SK-N-SH (cell line): ENCODE results near the gene LSM10. TPM values are rescaled to one million over a fixed set of nuclear protein-coding genes. Genes with fewer than 3 reads are reported as not detected.

Source experiments
- CTCF ChIA-PET: fragments of 300-600, 350-600 bp; formaldehyde crosslinking; extraction: SDS; loops from one replicate; lab custom pipeline; 2021; lab: Yijun Ruan, JAX
- POLR2A ChIA-PET: fragments of 350-600 bp; sonication (Branson Sonifier 250); formaldehyde crosslinking; extraction: SDS; loops from one replicate; lab custom pipeline; 2020; ENCODE audit warnings: antibody characterized with exemption, inconsistent platforms; lab: Yijun Ruan, JAX
- DNase-seq: peaks from one replicate; pipeline ENCODE4 v3.0.0; 2012
- H2AFZ ChIP-seq: fragments of 200-600 bp; sonication (generic); 2 replicates; pipeline ENCODE4 v1.8.1; 2016; ENCODE audit warnings: antibody characterized with exemption, mild to moderate bottlenecking, low read depth
- H3F3A ChIP-seq: fragments of 200-600 bp; sonication (generic); replicated peaks from 2 replicates; pipeline ENCODE3; 2016; ENCODE audit warnings: antibody characterized with exemption, mild to moderate bottlenecking; ENCODE audit not compliant: insufficient read depth
- H3K27ac ChIP-seq, 2 experiments: fragments of 200-500 bp in 1 of 2; fragments of 200-600 bp in 1 of 2; sonication (Bioruptor generic) in 1 of 2; sonication (generic), shearing (Covaris generic) in 1 of 2; 2 replicates each; pipeline versions ENCODE4 v1.5.1 to v1.6.1; 2014 to 2016; ENCODE audit warnings: low read depth in 2 of 2, inconsistent platforms in 1 of 2, low read length in 1 of 2, mild to moderate bottlenecking in 1 of 2, mixed read lengths in 1 of 2
- H3K27me3 ChIP-seq: fragments of 200-600 bp; sonication (generic), shearing (Covaris generic); 2 replicates; pipeline ENCODE4 v1.6.1; 2016; ENCODE audit warnings: mixed run types; ENCODE audit not compliant: insufficient read depth
- H3K36me3 ChIP-seq, 2 experiments: fragments of 200-500 bp in 1 of 2; fragments of 200-600 bp in 1 of 2; sonication (Bioruptor generic) in 1 of 2; sonication (generic) in 1 of 2; replicated peaks in 1 of 2; 2 replicates each; pipeline versions ENCODE3 to v1.5.1; 2014 to 2016; ENCODE audit warnings: low read length in 1 of 2, mild to moderate bottlenecking in 1 of 2; ENCODE audit not compliant: insufficient read depth in 2 of 2, control insufficient read depth in 1 of 2
- H3K4me1 ChIP-seq, 2 experiments: fragments of 200-500 bp in 1 of 2; fragments of 200-600 bp in 1 of 2; sonication (Bioruptor generic) in 1 of 2; sonication (generic), shearing (Covaris generic) in 1 of 2; 2 replicates each; pipeline versions ENCODE4 v1.5.1 to v1.6.1; 2014 to 2016; ENCODE audit warnings: low read depth in 1 of 2, low read length in 1 of 2, mixed run types in 1 of 2; ENCODE audit not compliant: insufficient read depth in 2 of 2, control insufficient read depth in 1 of 2
- H3K4me2 ChIP-seq: fragments of 200-600 bp; sonication (generic), shearing (Covaris generic); 2 replicates; pipeline ENCODE4 v1.6.1; 2017; ENCODE audit warnings: mixed run types
- H3K4me3 ChIP-seq, 2 experiments: fragments of 200-500 bp in 1 of 2; fragments of 200-600 bp in 1 of 2; sonication (Bioruptor generic) in 1 of 2; sonication (generic), shearing (Covaris generic) in 1 of 2; 2 replicates each; pipeline versions ENCODE4 v1.5.1 to v1.8.1; 2014 to 2016; ENCODE audit warnings: low read depth in 2 of 2, inconsistent platforms in 1 of 2, low read length in 1 of 2, mild to moderate bottlenecking in 1 of 2, mixed read lengths in 1 of 2, moderate library complexity in 1 of 2
- H3K79me2 ChIP-seq: fragments of 200-600 bp; sonication (generic); 2 replicates; pipeline ENCODE4 v1.8.1; 2017; ENCODE audit warnings: mild to moderate bottlenecking; ENCODE audit not compliant: insufficient read depth
- H3K9ac ChIP-seq: fragments of 200-600 bp; sonication (generic); 2 replicates; pipeline ENCODE4 v1.6.1; 2017; ENCODE audit warnings: mixed run types
- H3K9me2 ChIP-seq: fragments of 200-600 bp; sonication (generic); 2 replicates; pipeline ENCODE4 v1.6.1; 2017; ENCODE audit warnings: mixed run types
- H3K9me3 ChIP-seq: fragments of 200-600 bp; sonication (generic); 2 replicates; pipeline ENCODE4 v1.6.1; 2017; ENCODE audit warnings: mixed run types, mild to moderate bottlenecking, moderate library complexity
- H4K20me1 ChIP-seq: fragments of 200-600 bp; sonication (generic); 2 replicates; pipeline ENCODE4 v1.6.1; 2017; ENCODE audit warnings: mild to moderate bottlenecking, mixed run types; ENCODE audit not compliant: insufficient read depth
- EP300 ChIP-seq, 2 experiments: IDR thresholded peaks; 2 replicates each; pipeline versions ENCODE4 v1.4.0 to v1.6.1; 2012; ENCODE audit warnings: borderline replicate concordance in 1 of 2, low read depth in 1 of 2, low read length in 1 of 2
- EZH2phosphoT487 ChIP-seq: fragments of 200-600 bp; sonication (generic); IDR thresholded peaks from 2 replicates; pipeline ENCODE4 v1.6.1; 2017; ENCODE audit warnings: low read depth, mixed run types, mild to moderate bottlenecking, antibody characterized with exemption, moderate library complexity, borderline replicate concordance
- FOXJ3 ChIP-seq: sonication (generic); formaldehyde crosslinking; IDR thresholded peaks from 2 replicates; pipeline ENCODE4 v1.5.1; 2020; ENCODE audit warnings: mild to moderate bottlenecking, missing genetic modification reagents
- JUND ChIP-seq: IDR thresholded peaks from 2 replicates; pipeline ENCODE4 v1.4.0; 2012
- MXI1 ChIP-seq: IDR thresholded peaks from 2 replicates; pipeline ENCODE4 v1.6.1; 2012; ENCODE audit warnings: mild to moderate bottlenecking, low read depth, low read length, improper control_type of control experiment
- RAD21 ChIP-seq: IDR thresholded peaks from 2 replicates; pipeline ENCODE4 v1.6.1; 2012; ENCODE audit warnings: mild to moderate bottlenecking, low read length
- RCOR1 ChIP-seq: fragments of 150-350 bp; IDR thresholded peaks from 2 replicates; pipeline ENCODE4 v1.6.1; 2017; ENCODE audit warnings: antibody characterized with exemption, low read length
- SIN3A ChIP-seq: IDR thresholded peaks from 2 replicates; pipeline ENCODE4 v1.6.1; 2012; ENCODE audit warnings: low read depth, mild to moderate bottlenecking, low read length, moderate library complexity, borderline replicate concordance
- WGBS: methylation state at CpG from one replicate; pipeline ENCODE4 v1.1.6; 2017; ENCODE audit warnings: low lambda C conversion rate; 5-methylcytosine and 5-hydroxymethylcytosine counted together
- polyA plus RNA-seq, 3 experiments: library from polyadenylated mRNA; depleted of rRNA; stranded (reverse); fragments of >200 nt; gene quantifications; 2 replicates each; pipeline ENCODE4 v1.2.3, GENCODE V29; 2012
- TF ChIP-seq, protein P1 (sequence below): IDR thresholded peaks from 2 replicates; pipeline ENCODE4 v1.4.0; 2012; ENCODE audit warnings: low read depth, borderline replicate concordance
- TF ChIP-seq, protein P2 (sequence below): IDR thresholded peaks from 2 replicates; pipeline ENCODE4 v1.6.1; 2012; ENCODE audit warnings: mild to moderate bottlenecking, low read depth, low read length, moderate library complexity
- TF ChIP-seq, protein P3 (sequence below): fragments of 150-350 bp; IDR thresholded peaks from 2 replicates; pipeline ENCODE4 v1.6.1; 2016; ENCODE audit warnings: mild to moderate bottlenecking, low read depth, low read length
- TF ChIP-seq, protein P4 (sequence below): IDR thresholded peaks from 2 replicates; pipeline ENCODE4; 2012

Gene LSM10
- polyA plus RNA-seq, 1 of the 3 experiments (the other 2 are of a cell fraction) = 96.8 TPM

DNA sequence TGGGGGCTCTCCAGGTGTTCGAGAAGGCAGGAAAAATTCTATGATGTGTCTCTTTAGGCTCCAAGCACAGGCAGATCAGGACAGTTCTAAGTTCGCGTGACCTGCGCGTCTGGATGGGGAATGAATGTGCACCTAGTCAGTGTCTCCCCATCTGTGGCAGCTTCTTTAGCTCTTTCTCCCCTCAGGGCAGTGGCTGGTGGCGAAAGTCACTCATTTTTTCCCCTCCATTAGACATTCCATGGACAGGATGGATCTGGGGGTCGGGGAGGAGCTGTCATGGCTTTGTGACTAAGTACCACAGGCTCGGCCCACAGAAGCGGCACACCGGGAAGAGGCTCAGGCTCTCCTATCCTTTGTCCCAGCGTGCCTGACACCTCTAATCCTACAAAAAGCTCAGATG is 43.2 kb downstream of the LSM10 start:
- CTCF ChIA-PET = interaction anchor here (1.7 to 5.1 kb wide), 3 partner anchors 12 to 65 kb away, joined by 6 to 41 read pairs (median 14); no protein-coding TSS in a partner anchor
- Histone ChIP-seq H3K27me3 (no peaks in the 10 kb centered on the region), H3K27ac (peak overlapping the region in 1 of 2 experiments; percentile 100; a peak in 1 of 4 replicates), H3K36me3 (peaks cover 25 to 41% of the 10 kb centered on the region in 2 experiments), H3K9me3 (no peaks in the 10 kb centered on the region), H3K4me1 (peaks cover 32 to 40% of the 10 kb centered on the region in 2 experiments), H3K4me2 (no peak overlapping the region), H4K20me1 (no peaks in the 10 kb centered on the region), H3K9me2 (no peaks in the 10 kb centered on the region), H2AFZ (no peak overlapping the region), H3K4me3 (no peak overlapping the region), H3K79me2 (peaks cover 17% of the 10 kb centered on the region), H3F3A (peaks cover 48% of the 10 kb centered on the region), H3K9ac (no peak overlapping the region)
- POLR2A ChIA-PET = no interaction called here
- DNase-seq = no peak
- 97% methylated on average over 11 of the region's 11 CpGs for WGBS
- TF ChIP-seq, protein P1, sequence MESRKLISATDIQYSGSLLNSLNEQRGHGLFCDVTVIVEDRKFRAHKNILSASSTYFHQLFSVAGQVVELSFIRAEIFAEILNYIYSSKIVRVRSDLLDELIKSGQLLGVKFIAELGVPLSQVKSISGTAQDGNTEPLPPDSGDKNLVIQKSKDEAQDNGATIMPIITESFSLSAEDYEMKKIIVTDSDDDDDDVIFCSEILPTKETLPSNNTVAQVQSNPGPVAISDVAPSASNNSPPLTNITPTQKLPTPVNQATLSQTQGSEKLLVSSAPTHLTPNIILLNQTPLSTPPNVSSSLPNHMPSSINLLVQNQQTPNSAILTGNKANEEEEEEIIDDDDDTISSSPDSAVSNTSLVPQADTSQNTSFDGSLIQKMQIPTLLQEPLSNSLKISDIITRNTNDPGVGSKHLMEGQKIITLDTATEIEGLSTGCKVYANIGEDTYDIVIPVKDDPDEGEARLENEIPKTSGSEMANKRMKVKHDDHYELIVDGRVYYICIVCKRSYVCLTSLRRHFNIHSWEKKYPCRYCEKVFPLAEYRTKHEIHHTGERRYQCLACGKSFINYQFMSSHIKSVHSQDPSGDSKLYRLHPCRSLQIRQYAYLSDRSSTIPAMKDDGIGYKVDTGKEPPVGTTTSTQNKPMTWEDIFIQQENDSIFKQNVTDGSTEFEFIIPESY = no peak
- TF ChIP-seq JUND (no peak), EP300 (IDR thresholded peaks at IDR 0.05; ENCODE audit: borderline replicate concordance in 1 of 2, low read depth in 1 of 2, low read length in 1 of 2) (no peak), MXI1 (no peak), SIN3A (no peak), RAD21 (no peak), EZH2phosphoT487 (no peak), FOXJ3 (CRISPR knock-in tag) (no peak), RCOR1 (no peak)
- TF ChIP-seq, protein P2, sequence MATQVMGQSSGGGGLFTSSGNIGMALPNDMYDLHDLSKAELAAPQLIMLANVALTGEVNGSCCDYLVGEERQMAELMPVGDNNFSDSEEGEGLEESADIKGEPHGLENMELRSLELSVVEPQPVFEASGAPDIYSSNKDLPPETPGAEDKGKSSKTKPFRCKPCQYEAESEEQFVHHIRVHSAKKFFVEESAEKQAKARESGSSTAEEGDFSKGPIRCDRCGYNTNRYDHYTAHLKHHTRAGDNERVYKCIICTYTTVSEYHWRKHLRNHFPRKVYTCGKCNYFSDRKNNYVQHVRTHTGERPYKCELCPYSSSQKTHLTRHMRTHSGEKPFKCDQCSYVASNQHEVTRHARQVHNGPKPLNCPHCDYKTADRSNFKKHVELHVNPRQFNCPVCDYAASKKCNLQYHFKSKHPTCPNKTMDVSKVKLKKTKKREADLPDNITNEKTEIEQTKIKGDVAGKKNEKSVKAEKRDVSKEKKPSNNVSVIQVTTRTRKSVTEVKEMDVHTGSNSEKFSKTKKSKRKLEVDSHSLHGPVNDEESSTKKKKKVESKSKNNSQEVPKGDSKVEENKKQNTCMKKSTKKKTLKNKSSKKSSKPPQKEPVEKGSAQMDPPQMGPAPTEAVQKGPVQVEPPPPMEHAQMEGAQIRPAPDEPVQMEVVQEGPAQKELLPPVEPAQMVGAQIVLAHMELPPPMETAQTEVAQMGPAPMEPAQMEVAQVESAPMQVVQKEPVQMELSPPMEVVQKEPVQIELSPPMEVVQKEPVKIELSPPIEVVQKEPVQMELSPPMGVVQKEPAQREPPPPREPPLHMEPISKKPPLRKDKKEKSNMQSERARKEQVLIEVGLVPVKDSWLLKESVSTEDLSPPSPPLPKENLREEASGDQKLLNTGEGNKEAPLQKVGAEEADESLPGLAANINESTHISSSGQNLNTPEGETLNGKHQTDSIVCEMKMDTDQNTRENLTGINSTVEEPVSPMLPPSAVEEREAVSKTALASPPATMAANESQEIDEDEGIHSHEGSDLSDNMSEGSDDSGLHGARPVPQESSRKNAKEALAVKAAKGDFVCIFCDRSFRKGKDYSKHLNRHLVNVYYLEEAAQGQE = no peak
- TF ChIP-seq, protein P3, sequence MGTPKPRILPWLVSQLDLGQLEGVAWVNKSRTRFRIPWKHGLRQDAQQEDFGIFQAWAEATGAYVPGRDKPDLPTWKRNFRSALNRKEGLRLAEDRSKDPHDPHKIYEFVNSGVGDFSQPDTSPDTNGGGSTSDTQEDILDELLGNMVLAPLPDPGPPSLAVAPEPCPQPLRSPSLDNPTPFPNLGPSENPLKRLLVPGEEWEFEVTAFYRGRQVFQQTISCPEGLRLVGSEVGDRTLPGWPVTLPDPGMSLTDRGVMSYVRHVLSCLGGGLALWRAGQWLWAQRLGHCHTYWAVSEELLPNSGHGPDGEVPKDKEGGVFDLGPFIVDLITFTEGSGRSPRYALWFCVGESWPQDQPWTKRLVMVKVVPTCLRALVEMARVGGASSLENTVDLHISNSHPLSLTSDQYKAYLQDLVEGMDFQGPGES = no peak
- TF ChIP-seq, protein P4, sequence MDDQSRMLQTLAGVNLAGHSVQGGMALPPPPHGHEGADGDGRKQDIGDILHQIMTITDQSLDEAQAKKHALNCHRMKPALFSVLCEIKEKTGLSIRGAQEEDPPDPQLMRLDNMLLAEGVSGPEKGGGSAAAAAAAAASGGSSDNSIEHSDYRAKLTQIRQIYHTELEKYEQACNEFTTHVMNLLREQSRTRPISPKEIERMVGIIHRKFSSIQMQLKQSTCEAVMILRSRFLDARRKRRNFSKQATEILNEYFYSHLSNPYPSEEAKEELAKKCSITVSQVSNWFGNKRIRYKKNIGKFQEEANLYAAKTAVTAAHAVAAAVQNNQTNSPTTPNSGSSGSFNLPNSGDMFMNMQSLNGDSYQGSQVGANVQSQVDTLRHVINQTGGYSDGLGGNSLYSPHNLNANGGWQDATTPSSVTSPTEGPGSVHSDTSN = no peak
